HepG2 (cell line): Measurements from ENCODE around the gene SOAT1. TPM values are rescaled to one million over a fixed set of nuclear protein-coding genes. Genes with fewer than 3 reads are reported as not detected.
A peak's percentile ranks its signal among the peaks of the same experiment; 100 is the strongest.

Experiments
- CREB3 ChIP-seq: sonication (generic); formaldehyde crosslinking; IDR thresholded peaks from 2 replicates; pipeline ENCODE4 v1.5.0; 2020; ENCODE audit warnings: missing genetic modification reagents
- E2F1 ChIP-seq: sonication (generic); formaldehyde crosslinking; IDR thresholded peaks from 2 replicates; pipeline ENCODE4 v1.5.0; 2020; ENCODE audit warnings: missing genetic modification reagents
- FOSL2 ChIP-seq: sonication (generic); formaldehyde crosslinking; IDR thresholded peaks from 2 replicates; pipeline ENCODE4 v1.4.0; 2020; ENCODE audit warnings: missing genetic modification reagents
- MAZ ChIP-seq, 2 experiments: sonication (generic) in 1 of 2; formaldehyde crosslinking in 1 of 2; IDR thresholded peaks; 2 replicates each; pipeline versions ENCODE4 v1.5.0 to v1.6.1; 2012 to 2020; ENCODE audit warnings: low read depth in 2 of 2, mild to moderate bottlenecking in 2 of 2, borderline replicate concordance in 1 of 2, improper control_type of control experiment in 1 of 2, low read length in 1 of 2, missing genetic modification reagents in 1 of 2, moderate library complexity in 1 of 2
- ZBTB10 ChIP-seq: sonication (generic); formaldehyde crosslinking; IDR thresholded peaks from 2 replicates; pipeline ENCODE4 v1.4.0; 2020; ENCODE audit warnings: missing genetic modification reagents, borderline replicate concordance
- ZNF34 ChIP-seq: sonication (generic); formaldehyde crosslinking; IDR thresholded peaks from 2 replicates; pipeline ENCODE4 v1.4.0; 2020; ENCODE audit warnings: mild to moderate bottlenecking, missing genetic modification reagents, borderline replicate concordance
- ZNF431 ChIP-seq: sonication (generic); formaldehyde crosslinking; IDR thresholded peaks from 2 replicates; pipeline ENCODE4 v1.9.0; 2022; ENCODE audit warnings: missing genetic modification reagents, low read depth, mild to moderate bottlenecking, borderline replicate concordance
- ZNF556 ChIP-seq: sonication (generic); formaldehyde crosslinking; IDR thresholded peaks from 2 replicates; pipeline ENCODE4 v1.4.0; 2020; ENCODE audit warnings: mild to moderate bottlenecking, missing genetic modification reagents, borderline replicate concordance
- ZNF879 ChIP-seq: sonication (generic); formaldehyde crosslinking; IDR thresholded peaks from 2 replicates; pipeline ENCODE4 v1.8.1; 2023; ENCODE audit warnings: missing genetic modification reagents
- polyA plus RNA-seq, 8 experiments: library from polyadenylated mRNA; depleted of rRNA in 3 of 8; stranded (reverse) in 7 of 8; unstranded in 1 of 8; fragments of >200 nt; fragmentation: Illumina TruSeq in 4 of 8; extraction: Trizol in 4 of 8; gene quantifications; 2 replicates each; pipeline versions ENCODE4 v1.2.1 to v1.2.3, GENCODE V29; 2011 to 2016; ENCODE audit warnings: low read depth in 4 of 8, missing spikeins in 1 of 8, mixed read lengths in 1 of 8; ENCODE audit not compliant: insufficient read depth in 1 of 8
- total RNA-seq, 5 experiments: library from RNA; depleted of rRNA; stranded (reverse); fragments of >200 nt; fragmentation: Illumina TruSeq; extraction: Trizol; gene quantifications; 2 replicates each; pipeline ENCODE4 v1.2.3, GENCODE V29; 2016; ENCODE audit warnings: low read depth in 1 of 5
- TF ChIP-seq, protein P1 (sequence below): sonication (generic); formaldehyde crosslinking; IDR thresholded peaks from 2 replicates; pipeline ENCODE4 v1.4.0; 2020; ENCODE audit warnings: missing genetic modification reagents, borderline replicate concordance
- TF ChIP-seq, protein P2 (sequence below): sonication (generic); formaldehyde crosslinking; IDR thresholded peaks from 2 replicates; pipeline ENCODE4 v1.8.0; 2022; ENCODE audit warnings: mild to moderate bottlenecking, missing genetic modification reagents; ENCODE audit not compliant: insufficient replicate concordance
- TF ChIP-seq, protein P3 (sequence below): sonication (generic); formaldehyde crosslinking; IDR thresholded peaks from 2 replicates; pipeline ENCODE4 v1.8.1; 2022; ENCODE audit warnings: low read depth, mild to moderate bottlenecking, missing genetic modification reagents

The SOAT1 gene
- total and polyA plus RNA-seq, 2 of the 13 experiments (the other 11 are each of a cell fraction or from before 2014, with no cell fraction given) = 22.3 to 52.0 TPM

- TF ChIP-seq CREB3 (CRISPR knock-in tag) (0 out of 2 replicates have a peak, but pooled peaks have one; percentile 44), E2F1 (CRISPR knock-in tag) (peak; percentile 76; the same call in 1 of the 2 replicates), MAZ (IDR thresholded peaks at IDR 0.05; ENCODE audit: borderline replicate concordance, low read depth, low read length) (no peak; the same call in 1 of the 2 replicates), MAZ (CRISPR knock-in tag; IDR thresholded peaks at IDR 0.05; ENCODE audit: low read depth) (peak; percentile 83), ZNF879 (CRISPR knock-in tag) (peak; percentile 57; the same call in 1 of the 2 replicates), ZNF34 (peak; percentile 68; the same call in 1 of the 2 replicates), FOSL2 (CRISPR knock-in tag) (no peak; the same call in none of the 2 replicates), ZBTB10 (CRISPR knock-in tag) (no peak), ZNF431 (0 out of 2 replicates have a peak, but pooled peaks have one; percentile 64), ZNF556 (CRISPR knock-in tag) (no peak)
- TF ChIP-seq, protein P1, sequence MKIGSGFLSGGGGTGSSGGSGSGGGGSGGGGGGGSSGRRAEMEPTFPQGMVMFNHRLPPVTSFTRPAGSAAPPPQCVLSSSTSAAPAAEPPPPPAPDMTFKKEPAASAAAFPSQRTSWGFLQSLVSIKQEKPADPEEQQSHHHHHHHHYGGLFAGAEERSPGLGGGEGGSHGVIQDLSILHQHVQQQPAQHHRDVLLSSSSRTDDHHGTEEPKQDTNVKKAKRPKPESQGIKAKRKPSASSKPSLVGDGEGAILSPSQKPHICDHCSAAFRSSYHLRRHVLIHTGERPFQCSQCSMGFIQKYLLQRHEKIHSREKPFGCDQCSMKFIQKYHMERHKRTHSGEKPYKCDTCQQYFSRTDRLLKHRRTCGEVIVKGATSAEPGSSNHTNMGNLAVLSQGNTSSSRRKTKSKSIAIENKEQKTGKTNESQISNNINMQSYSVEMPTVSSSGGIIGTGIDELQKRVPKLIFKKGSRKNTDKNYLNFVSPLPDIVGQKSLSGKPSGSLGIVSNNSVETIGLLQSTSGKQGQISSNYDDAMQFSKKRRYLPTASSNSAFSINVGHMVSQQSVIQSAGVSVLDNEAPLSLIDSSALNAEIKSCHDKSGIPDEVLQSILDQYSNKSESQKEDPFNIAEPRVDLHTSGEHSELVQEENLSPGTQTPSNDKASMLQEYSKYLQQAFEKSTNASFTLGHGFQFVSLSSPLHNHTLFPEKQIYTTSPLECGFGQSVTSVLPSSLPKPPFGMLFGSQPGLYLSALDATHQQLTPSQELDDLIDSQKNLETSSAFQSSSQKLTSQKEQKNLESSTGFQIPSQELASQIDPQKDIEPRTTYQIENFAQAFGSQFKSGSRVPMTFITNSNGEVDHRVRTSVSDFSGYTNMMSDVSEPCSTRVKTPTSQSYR (CRISPR knock-in tag) = no peak
- TF ChIP-seq, protein P2, sequence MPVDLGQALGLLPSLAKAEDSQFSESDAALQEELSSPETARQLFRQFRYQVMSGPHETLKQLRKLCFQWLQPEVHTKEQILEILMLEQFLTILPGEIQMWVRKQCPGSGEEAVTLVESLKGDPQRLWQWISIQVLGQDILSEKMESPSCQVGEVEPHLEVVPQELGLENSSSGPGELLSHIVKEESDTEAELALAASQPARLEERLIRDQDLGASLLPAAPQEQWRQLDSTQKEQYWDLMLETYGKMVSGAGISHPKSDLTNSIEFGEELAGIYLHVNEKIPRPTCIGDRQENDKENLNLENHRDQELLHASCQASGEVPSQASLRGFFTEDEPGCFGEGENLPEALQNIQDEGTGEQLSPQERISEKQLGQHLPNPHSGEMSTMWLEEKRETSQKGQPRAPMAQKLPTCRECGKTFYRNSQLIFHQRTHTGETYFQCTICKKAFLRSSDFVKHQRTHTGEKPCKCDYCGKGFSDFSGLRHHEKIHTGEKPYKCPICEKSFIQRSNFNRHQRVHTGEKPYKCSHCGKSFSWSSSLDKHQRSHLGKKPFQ = peak; percentile 80
- TF ChIP-seq, protein P3, sequence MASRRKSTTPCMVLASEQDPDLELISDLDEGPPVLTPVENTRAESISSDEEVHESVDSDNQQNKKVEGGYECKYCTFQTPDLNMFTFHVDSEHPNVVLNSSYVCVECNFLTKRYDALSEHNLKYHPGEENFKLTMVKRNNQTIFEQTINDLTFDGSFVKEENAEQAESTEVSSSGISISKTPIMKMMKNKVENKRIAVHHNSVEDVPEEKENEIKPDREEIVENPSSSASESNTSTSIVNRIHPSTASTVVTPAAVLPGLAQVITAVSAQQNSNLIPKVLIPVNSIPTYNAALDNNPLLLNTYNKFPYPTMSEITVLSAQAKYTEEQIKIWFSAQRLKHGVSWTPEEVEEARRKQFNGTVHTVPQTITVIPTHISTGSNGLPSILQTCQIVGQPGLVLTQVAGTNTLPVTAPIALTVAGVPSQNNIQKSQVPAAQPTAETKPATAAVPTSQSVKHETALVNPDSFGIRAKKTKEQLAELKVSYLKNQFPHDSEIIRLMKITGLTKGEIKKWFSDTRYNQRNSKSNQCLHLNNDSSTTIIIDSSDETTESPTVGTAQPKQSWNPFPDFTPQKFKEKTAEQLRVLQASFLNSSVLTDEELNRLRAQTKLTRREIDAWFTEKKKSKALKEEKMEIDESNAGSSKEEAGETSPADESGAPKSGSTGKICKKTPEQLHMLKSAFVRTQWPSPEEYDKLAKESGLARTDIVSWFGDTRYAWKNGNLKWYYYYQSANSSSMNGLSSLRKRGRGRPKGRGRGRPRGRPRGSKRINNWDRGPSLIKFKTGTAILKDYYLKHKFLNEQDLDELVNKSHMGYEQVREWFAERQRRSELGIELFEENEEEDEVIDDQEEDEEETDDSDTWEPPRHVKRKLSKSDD (CRISPR knock-in tag) = no peak; the same call in 1 of the 2 replicates
These were observed at the start of gene SOAT1 (continued) for GRCh38 chr1:179293340-179294327.
